ENCODE results near the gene TAAR6. TPM values are rescaled to one million over a fixed set of nuclear protein-coding genes. Genes with fewer than 3 reads are reported as not detected.
"Not testable (repeated sequence)": the region's sequence is repeated elsewhere in the genome, so short reads cannot be mapped to it uniquely, and the experiment has no call there.

The TAAR6 gene
- total and polyA plus RNA-seq, 4 donors = not detected

DNA sequence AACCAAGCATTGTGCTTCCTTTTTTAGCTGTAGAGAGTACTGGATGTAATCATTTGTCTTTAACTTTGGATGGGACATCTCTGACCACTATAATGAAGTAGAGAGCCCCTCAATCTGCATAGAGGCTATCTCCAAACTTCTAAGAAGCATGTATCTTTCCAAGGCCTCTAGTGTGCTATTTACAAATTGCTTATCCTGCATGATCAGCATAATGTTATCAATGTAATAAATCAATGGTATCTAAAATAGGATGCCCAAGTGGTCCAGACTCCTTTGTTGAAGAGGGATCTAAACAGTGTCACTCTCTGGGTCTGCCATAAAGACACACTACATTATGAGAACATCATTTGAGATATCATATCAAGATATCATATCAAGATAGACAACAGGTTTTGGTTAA lies 25.3 kb upstream of the TAAR6 start:
- H3K36me3 ChIP-seq (ENCODE audit: control insufficient read depth, insufficient read depth, low read length) = no peaks in the 10 kb centered on the region
- no peaks in the 10 kb centered on the region for H3K9me3 ChIP-seq (ENCODE audit: control insufficient read depth, insufficient read depth, low read length)
- no peak overlapping the region for H3K4me3 ChIP-seq (ENCODE audit: low read depth, low read length)
- no peak overlapping the region for H3K27ac ChIP-seq (ENCODE audit: low read depth, low read length)
- H3K4me1 ChIP-seq (ENCODE audit: control insufficient read depth, insufficient read depth, low read length) = no peaks in the 10 kb centered on the region
- no peaks in the 10 kb centered on the region for H3K27me3 ChIP-seq (ENCODE audit: control insufficient read depth, insufficient read depth, low read length)
- no peak for DNase-seq (ENCODE audit: low read depth in 4 of 6, low spot score in 6 of 6)

DNA sequence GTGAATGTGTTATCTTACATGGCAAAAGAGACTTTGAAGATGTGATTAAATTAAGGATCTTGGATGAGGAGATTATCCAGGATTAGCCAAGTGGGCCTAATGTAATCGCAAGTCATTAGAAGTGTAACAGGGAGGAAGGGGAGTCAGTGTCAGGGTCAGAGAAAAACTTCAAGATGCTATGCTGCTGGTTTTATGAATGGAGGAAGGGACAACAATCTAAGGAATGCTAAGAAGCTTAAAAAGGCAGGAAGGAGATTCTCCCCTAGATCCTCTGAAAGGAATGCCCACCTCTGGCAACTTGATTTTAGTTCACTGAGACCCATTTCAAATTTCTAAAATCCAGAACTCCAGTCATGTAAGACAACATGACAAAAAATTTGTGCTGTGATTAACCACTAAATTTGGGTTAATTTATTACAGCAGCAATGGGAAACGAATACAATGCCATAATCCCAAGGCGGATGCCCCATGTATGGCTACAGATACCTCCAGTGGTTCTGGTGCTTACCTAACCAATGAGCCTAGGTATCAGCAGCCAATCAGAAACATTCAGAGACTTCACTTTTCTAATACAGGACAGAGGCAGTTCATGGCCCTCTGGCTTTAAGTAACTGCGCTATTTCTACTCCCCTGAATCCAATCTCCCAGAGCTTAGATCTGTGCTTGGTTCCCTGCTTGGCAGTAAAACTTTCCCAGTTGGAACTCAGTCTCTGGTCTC lies 21.2 kb upstream of the TAAR6 start:
- Histone ChIP-seq H3K27me3 (ENCODE audit: control insufficient read depth, insufficient read depth, low read length) (no peaks in the 10 kb centered on the region), H3K4me1 (ENCODE audit: control insufficient read depth, insufficient read depth, low read length) (no peaks in the 10 kb centered on the region), H3K36me3 (ENCODE audit: control insufficient read depth, insufficient read depth, low read length) (no peaks in the 10 kb centered on the region), H3K27ac (ENCODE audit: low read depth, low read length) (no peak overlapping the region), H3K4me3 (ENCODE audit: low read depth, low read length) (no peak overlapping the region), H3K9me3 (ENCODE audit: control insufficient read depth, insufficient read depth, low read length) (no peaks in the 10 kb centered on the region)
- no peak for DNase-seq (ENCODE audit: low read depth in 4 of 6, low spot score in 6 of 6)
- WGBS (ENCODE audit: insufficient coverage) = 95% methylated on average over 3 of the region's 4 CpGs

DNA sequence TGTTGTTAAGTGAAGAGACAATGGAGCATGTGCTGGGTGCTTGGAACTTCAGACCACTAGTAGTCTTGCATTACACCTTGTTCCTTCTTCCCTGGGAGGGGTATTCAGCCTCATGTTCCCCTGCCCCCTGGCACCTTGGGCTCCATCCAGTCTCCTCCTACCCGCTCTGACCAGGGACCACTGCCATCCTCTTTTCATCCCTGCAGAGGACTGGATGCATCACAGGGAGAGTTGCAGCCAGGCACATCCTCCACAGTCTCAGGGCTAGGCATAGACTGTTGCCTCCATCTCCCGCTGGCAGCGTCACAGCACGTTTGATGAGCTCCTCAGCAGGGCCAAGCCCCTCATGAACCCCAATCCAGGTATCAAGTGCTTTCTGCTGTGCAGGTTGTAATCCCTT lies 18.9 kb upstream of the TAAR6 start:
- H3K4me1 ChIP-seq (ENCODE audit: control insufficient read depth, insufficient read depth, low read length) = no peaks in the 10 kb centered on the region
- no peaks in the 10 kb centered on the region for H3K9me3 ChIP-seq (ENCODE audit: control insufficient read depth, insufficient read depth, low read length)
- H3K27me3 ChIP-seq (ENCODE audit: control insufficient read depth, insufficient read depth, low read length) = no peaks in the 10 kb centered on the region
- WGBS (ENCODE audit: insufficient coverage) = 88% methylated on average over 4 of the region's 4 CpGs
- H3K36me3 ChIP-seq (ENCODE audit: control insufficient read depth, insufficient read depth, low read length) = no peaks in the 10 kb centered on the region
- DNase-seq (ENCODE audit: low read depth in 4 of 6, low spot score in 6 of 6) = no peak
- no peak overlapping the region for H3K4me3 ChIP-seq (ENCODE audit: low read depth, low read length)
- no peak overlapping the region for H3K27ac ChIP-seq (ENCODE audit: low read depth, low read length)

DNA sequence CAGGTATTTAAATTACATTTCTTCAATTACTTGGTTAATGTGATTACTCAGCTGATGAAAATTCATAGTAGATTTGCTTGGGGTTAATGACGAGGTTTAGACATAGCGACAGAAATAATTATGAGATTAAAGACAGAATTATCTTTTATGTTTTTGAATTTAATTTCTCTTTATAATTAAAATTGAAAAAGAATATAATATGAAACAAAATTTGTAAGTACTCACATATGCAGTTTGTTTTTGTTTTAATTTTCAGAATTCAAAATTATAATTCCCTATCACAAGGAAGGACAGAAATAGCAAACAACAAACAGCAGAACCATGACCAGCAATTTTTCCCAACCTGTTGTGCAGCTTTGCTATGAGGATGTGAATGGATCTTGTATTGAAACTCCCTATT lies 17.8 kb upstream of the TAAR6 start, which contains the start of gene TAAR8:
Gene TAAR8, plus strand, starts transcription at position 301 of the 400 bp plus-strand sequence. Its CDS starts 21 bp downstream, at position 322.
- no peak for DNase-seq (ENCODE audit: low read depth in 4 of 6, low spot score in 6 of 6)
- Histone ChIP-seq H3K9me3 (ENCODE audit: control insufficient read depth, insufficient read depth, low read length) (no peaks in the 10 kb centered on the region), H3K4me1 (ENCODE audit: control insufficient read depth, insufficient read depth, low read length) (no peaks in the 10 kb centered on the region), H3K4me3 (ENCODE audit: low read depth, low read length) (no peak within 1 kb of the TSS), H3K27me3 (ENCODE audit: control insufficient read depth, insufficient read depth, low read length) (no peaks in the 10 kb centered on the region), H3K27ac (ENCODE audit: low read depth, low read length) (no peak within 1 kb of the TSS), H3K36me3 (ENCODE audit: control insufficient read depth, insufficient read depth, low read length) (no peaks in the 10 kb centered on the region)
- no CpG with 5 or more reads among the region's 2 CpGs for WGBS (ENCODE audit: insufficient coverage)

DNA sequence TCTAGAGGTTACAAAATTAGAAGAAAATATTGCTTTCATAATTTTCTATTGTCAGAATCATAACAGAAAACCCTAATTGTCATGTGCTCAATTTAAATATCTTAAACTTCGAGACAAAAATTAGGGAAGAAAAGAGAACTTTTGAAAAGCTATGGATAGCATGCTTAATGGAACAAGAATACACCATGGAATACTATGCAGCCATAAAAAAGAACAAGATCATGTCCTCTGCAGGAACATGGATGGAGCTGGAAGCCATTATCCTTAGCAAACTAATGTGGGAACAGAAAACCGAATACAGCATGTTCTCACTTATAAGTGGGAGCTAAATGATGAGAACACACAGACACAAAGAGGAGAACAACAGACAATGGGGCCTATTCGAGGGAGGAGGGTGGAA lies 10.0 kb upstream of the TAAR6 start:
- H3K9me3 ChIP-seq (ENCODE audit: control insufficient read depth, insufficient read depth, low read length); H3K4me1 ChIP-seq (ENCODE audit: control insufficient read depth, insufficient read depth, low read length); H3K27ac ChIP-seq (ENCODE audit: low read depth, low read length); H3K27me3 ChIP-seq (ENCODE audit: control insufficient read depth, insufficient read depth, low read length); H3K36me3 ChIP-seq (ENCODE audit: control insufficient read depth, insufficient read depth, low read length); DNase-seq (ENCODE audit: low read depth in 4 of 6, low spot score in 6 of 6); H3K4me3 ChIP-seq (ENCODE audit: low read depth, low read length): not testable (repeated sequence)
- no CpG with 5 or more reads among the region's 3 CpGs for WGBS (ENCODE audit: insufficient coverage)

DNA sequence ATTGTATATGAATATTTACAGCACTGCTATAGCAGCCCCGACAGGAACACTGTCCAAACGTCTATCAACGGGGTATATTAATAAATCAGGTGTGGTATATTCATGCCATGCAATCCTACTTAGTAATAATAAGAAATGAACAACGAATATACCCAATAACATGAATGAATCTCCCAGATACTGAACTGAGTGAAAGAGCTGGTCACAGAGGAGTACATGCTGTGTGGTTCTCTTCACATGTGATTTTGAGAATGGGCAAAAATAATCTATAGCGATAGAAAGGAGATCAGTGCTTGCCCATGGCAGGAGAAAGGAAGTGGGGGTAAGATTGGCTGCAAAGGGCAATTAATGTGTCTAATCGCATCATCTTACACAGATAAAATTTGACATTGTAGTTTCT lies 3.7 kb upstream of the TAAR6 start:
- DNase-seq (ENCODE audit: low read depth in 4 of 6, low spot score in 6 of 6) = no peak
- Histone ChIP-seq H3K4me3 (ENCODE audit: low read depth, low read length) (no peak overlapping the region), H3K4me1 (ENCODE audit: control insufficient read depth, insufficient read depth, low read length) (no peaks in the 10 kb centered on the region), H3K27me3 (ENCODE audit: control insufficient read depth, insufficient read depth, low read length) (no peaks in the 10 kb centered on the region), H3K36me3 (ENCODE audit: control insufficient read depth, insufficient read depth, low read length) (no peaks in the 10 kb centered on the region), H3K9me3 (ENCODE audit: control insufficient read depth, insufficient read depth, low read length) (no peaks in the 10 kb centered on the region), H3K27ac (ENCODE audit: low read depth, low read length) (no peak overlapping the region)
- WGBS (ENCODE audit: insufficient coverage) = no CpG with 5 or more reads among the region's 6 CpGs

DNA sequence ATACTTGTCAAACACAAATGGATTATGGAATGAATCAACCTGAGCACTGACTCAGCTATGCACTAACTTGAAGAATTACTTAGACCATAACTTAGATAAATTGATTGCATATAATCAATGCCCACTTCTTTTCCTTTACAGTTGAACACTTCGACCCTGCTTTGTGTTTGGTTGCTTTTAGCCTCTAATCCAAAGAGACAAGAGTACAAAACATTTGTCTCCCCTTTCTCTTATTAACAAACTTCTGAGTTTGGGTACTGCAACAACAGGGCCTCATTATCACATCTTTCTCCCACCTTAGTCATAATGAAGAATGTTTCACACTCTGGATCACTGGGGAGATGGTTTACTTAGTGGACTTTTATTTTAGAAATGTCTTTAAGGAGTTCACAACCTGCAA lies 2.6 kb upstream of the TAAR6 start:
- Histone ChIP-seq H3K4me1 (ENCODE audit: control insufficient read depth, insufficient read depth, low read length) (no peaks in the 10 kb centered on the region), H3K27ac (ENCODE audit: low read depth, low read length) (no peak overlapping the region), H3K36me3 (ENCODE audit: control insufficient read depth, insufficient read depth, low read length) (no peaks in the 10 kb centered on the region), H3K4me3 (ENCODE audit: low read depth, low read length) (no peak overlapping the region), H3K27me3 (ENCODE audit: control insufficient read depth, insufficient read depth, low read length) (no peaks in the 10 kb centered on the region), H3K9me3 (ENCODE audit: control insufficient read depth, insufficient read depth, low read length) (no peaks in the 10 kb centered on the region)
- WGBS (ENCODE audit: insufficient coverage) = no CpG with 5 or more reads among the region's 1 CpG
- DNase-seq (ENCODE audit: low read depth in 4 of 6, low spot score in 6 of 6) = no peak

DNA sequence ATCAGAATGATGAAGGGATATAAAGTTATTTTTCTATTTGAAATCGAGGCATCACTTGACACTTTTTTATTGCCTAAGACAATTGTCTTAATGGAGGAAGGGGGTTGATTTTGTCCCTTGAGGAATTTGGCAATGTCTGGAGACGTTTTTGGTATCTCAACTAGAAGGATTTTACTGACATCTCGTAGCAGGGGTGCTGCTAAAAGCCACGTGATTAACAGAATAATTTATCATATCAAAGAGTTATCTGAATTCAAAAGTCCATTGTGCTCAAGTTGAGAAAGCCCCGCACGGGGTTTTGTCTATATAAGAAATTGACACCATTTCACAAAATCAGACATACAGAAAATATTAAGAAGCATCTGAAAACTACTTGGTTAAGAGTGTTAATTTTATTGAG lies 1.5 kb upstream of the TAAR6 start:
- no CpG with 5 or more reads among the region's 6 CpGs for WGBS (ENCODE audit: insufficient coverage)
- Histone ChIP-seq H3K27me3 (ENCODE audit: control insufficient read depth, insufficient read depth, low read length) (no peaks in the 10 kb centered on the region), H3K4me3 (ENCODE audit: low read depth, low read length) (no peak overlapping the region), H3K27ac (ENCODE audit: low read depth, low read length) (no peak overlapping the region), H3K4me1 (ENCODE audit: control insufficient read depth, insufficient read depth, low read length) (no peaks in the 10 kb centered on the region), H3K9me3 (ENCODE audit: control insufficient read depth, insufficient read depth, low read length) (no peaks in the 10 kb centered on the region), H3K36me3 (ENCODE audit: control insufficient read depth, insufficient read depth, low read length) (no peaks in the 10 kb centered on the region)
- DNase-seq (ENCODE audit: low read depth in 4 of 6, low spot score in 6 of 6) = no peak

DNA sequence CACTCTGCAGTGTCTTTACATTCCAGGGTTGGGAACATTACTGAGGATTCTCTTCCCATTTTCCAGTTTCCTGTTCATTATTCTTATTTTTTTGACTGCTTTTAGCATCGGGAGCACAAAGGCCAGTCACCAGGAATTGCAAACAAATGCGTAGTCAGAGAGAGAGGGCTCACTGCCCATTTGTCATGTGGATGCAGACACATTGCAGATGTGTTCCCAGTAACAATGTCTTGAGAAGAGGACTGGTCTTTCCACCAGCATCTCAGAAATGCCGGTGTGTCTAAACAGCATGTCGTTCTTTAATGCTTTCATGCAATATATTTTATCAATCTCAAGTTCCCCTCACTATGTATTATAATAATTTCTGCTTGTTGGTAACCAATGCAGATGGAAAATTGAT lies 952 bp upstream of the TAAR6 start:
- 14% methylated on average over 2 of the region's 4 CpGs for WGBS (ENCODE audit: insufficient coverage)
- H3K27me3 ChIP-seq (ENCODE audit: control insufficient read depth, insufficient read depth, low read length) = no peaks in the 10 kb centered on the region
- H3K9me3 ChIP-seq (ENCODE audit: control insufficient read depth, insufficient read depth, low read length) = no peaks in the 10 kb centered on the region
- DNase-seq (ENCODE audit: low read depth in 4 of 6, low spot score in 6 of 6) = peak in 1 of 6 donors; percentile 3
- H3K4me3 ChIP-seq (ENCODE audit: low read depth, low read length) = no peak overlapping the region
- H3K36me3 ChIP-seq (ENCODE audit: control insufficient read depth, insufficient read depth, low read length) = no peaks in the 10 kb centered on the region
- H3K4me1 ChIP-seq (ENCODE audit: control insufficient read depth, insufficient read depth, low read length) = no peaks in the 10 kb centered on the region
- H3K27ac ChIP-seq (ENCODE audit: low read depth, low read length) = no peak overlapping the region

DNA sequence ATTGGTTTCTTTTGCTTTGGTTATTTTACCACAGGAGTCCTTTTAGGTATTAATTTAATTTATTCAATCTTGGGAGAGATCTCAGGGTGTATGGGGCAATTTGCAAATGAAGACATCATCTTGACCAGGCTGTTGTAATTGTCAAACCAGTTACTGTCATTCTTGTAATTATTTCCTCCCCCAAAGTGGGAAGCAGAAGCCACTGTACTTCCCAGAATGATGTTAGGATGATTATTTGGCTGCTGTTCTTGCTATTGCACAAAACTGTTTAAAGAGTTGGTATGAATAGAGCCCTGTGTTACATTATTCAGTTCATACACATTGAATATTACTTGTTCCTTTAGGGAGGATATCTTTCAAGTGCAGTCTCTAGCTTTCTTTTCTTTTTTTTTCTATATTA lies 1.7 kb downstream of the TAAR6 start:
- no peak overlapping the region for H3K27ac ChIP-seq (ENCODE audit: low read depth, low read length)
- no peaks in the 10 kb centered on the region for H3K9me3 ChIP-seq (ENCODE audit: control insufficient read depth, insufficient read depth, low read length)
- no peak overlapping the region for H3K4me3 ChIP-seq (ENCODE audit: low read depth, low read length)
- DNase-seq (ENCODE audit: low read depth in 4 of 6, low spot score in 6 of 6) = no peak
- H3K36me3 ChIP-seq (ENCODE audit: control insufficient read depth, insufficient read depth, low read length) = no peaks in the 10 kb centered on the region
- H3K4me1 ChIP-seq (ENCODE audit: control insufficient read depth, insufficient read depth, low read length) = no peaks in the 10 kb centered on the region
- H3K27me3 ChIP-seq (ENCODE audit: control insufficient read depth, insufficient read depth, low read length) = no peaks in the 10 kb centered on the region

All from spinal cord (tissue), 10 donors.